ENCODE data around the gene THNSL1.
"Not testable (repeated sequence)": the region's sequence is repeated elsewhere in the genome, so short reads cannot be mapped to it uniquely, and the experiment has no call there.

The THNSL1 gene

GRCh38 chr10:24998044-24998443 lies 18.4 kb upstream of the THNSL1 start:
- no peaks in the 10 kb centered on the region for H3K27me3 ChIP-seq (ENCODE audit: control insufficient read depth in 1 of 2, insufficient read depth in 2 of 2, low read length in 2 of 2)
- no peaks in the 10 kb centered on the region for H3K9me3 ChIP-seq (ENCODE audit: control insufficient read depth in 2 of 2, low read length in 2 of 2)
- no peak overlapping the region for H3K9ac ChIP-seq (ENCODE audit: low read length in 2 of 2)
- H3K4me1 ChIP-seq (ENCODE audit: control insufficient read depth, insufficient read depth, low read length): no peaks in the 10 kb centered on the region
- H3K36me3 ChIP-seq (ENCODE audit: control insufficient read depth in 2 of 2, insufficient read depth in 2 of 2, low read length in 2 of 2): no peaks in the 10 kb centered on the region
- H3K4me3 ChIP-seq (ENCODE audit: low read length in 2 of 2): no peak overlapping the region
- no peak overlapping the region for H3K27ac ChIP-seq (ENCODE audit: low read length)

- not testable (repeated sequence) for H3K4me1 ChIP-seq (ENCODE audit: control insufficient read depth, insufficient read depth, low read length); H3K9me3 ChIP-seq (ENCODE audit: control insufficient read depth in 2 of 2, low read length in 2 of 2); H3K4me3 ChIP-seq (ENCODE audit: low read length in 2 of 2); H3K27ac ChIP-seq (ENCODE audit: low read length); H3K9ac ChIP-seq (ENCODE audit: low read length in 2 of 2); H3K36me3 ChIP-seq (ENCODE audit: control insufficient read depth in 2 of 2, insufficient read depth in 2 of 2, low read length in 2 of 2); H3K27me3 ChIP-seq (ENCODE audit: control insufficient read depth in 1 of 2, insufficient read depth in 2 of 2, low read length in 2 of 2)
Measured at GRCh38 chr10:25011591-25011990, 4.8 kb upstream of the THNSL1 start.

GRCh38 chr10:25014579-25014978 lies 1.8 kb upstream of the THNSL1 start:
- H3K27me3 ChIP-seq (ENCODE audit: control insufficient read depth in 1 of 2, insufficient read depth in 2 of 2, low read length in 2 of 2): no peaks in the 10 kb centered on the region
- H3K9ac ChIP-seq (ENCODE audit: low read length in 2 of 2): no peak overlapping the region

GRCh38 chr10:25015828-25016375 lies 510 bp upstream of the THNSL1 start, which contains the start of gene ENKUR:
ENKUR (minus strand) TSS chr10:25016158; CDS start chr10:25015936, 222 bp downstream.
- no peaks in the 10 kb centered on the region for H3K4me1 ChIP-seq (ENCODE audit: control insufficient read depth, insufficient read depth, low read length)
- H3K4me3 ChIP-seq (ENCODE audit: low read length in 2 of 2): peak within 1 kb of the TSS; percentile 83 to 90
- no peaks in the 10 kb centered on the region for H3K36me3 ChIP-seq (ENCODE audit: control insufficient read depth in 2 of 2, insufficient read depth in 2 of 2, low read length in 2 of 2)
- peak within 1 kb of the TSS; percentile 79 to 86 for H3K9ac ChIP-seq (ENCODE audit: low read length in 2 of 2)
- no peaks in the 10 kb centered on the region for H3K27me3 ChIP-seq (ENCODE audit: control insufficient read depth in 1 of 2, insufficient read depth in 2 of 2, low read length in 2 of 2)
- H3K9me3 ChIP-seq (ENCODE audit: control insufficient read depth in 2 of 2, low read length in 2 of 2): no peaks in the 10 kb centered on the region
- peak within 1 kb of the TSS; percentile 82 for H3K27ac ChIP-seq (ENCODE audit: low read length)

More at GRCh38 chr10:25014579-25014978, 1.8 kb upstream of the THNSL1 start:
- Histone ChIP-seq H3K4me3 (ENCODE audit: low read length in 2 of 2) (no peak overlapping the region), H3K9me3 (ENCODE audit: control insufficient read depth in 2 of 2, low read length in 2 of 2) (no peaks in the 10 kb centered on the region), H3K27ac (ENCODE audit: low read length) (no peak overlapping the region), H3K36me3 (ENCODE audit: control insufficient read depth in 2 of 2, insufficient read depth in 2 of 2, low read length in 2 of 2) (no peaks in the 10 kb centered on the region), H3K4me1 (ENCODE audit: control insufficient read depth, insufficient read depth, low read length) (no peaks in the 10 kb centered on the region)

- no peaks in the 10 kb centered on the region for H3K36me3 ChIP-seq (ENCODE audit: control insufficient read depth in 2 of 2, insufficient read depth in 2 of 2, low read length in 2 of 2)
- peak overlapping the region; percentile 79 to 86 for H3K9ac ChIP-seq (ENCODE audit: low read length in 2 of 2)
- H3K9me3 ChIP-seq (ENCODE audit: control insufficient read depth in 2 of 2, low read length in 2 of 2): no peaks in the 10 kb centered on the region
- peak overlapping the region; percentile 82 for H3K27ac ChIP-seq (ENCODE audit: low read length)
- H3K27me3 ChIP-seq (ENCODE audit: control insufficient read depth in 1 of 2, insufficient read depth in 2 of 2, low read length in 2 of 2): no peaks in the 10 kb centered on the region
- H3K4me3 ChIP-seq (ENCODE audit: low read length in 2 of 2): peak overlapping the region; percentile 83 to 90
- no peaks in the 10 kb centered on the region for H3K4me1 ChIP-seq (ENCODE audit: control insufficient read depth, insufficient read depth, low read length)
Measured at GRCh38 chr10:25017154-25017590, 760 bp downstream of the THNSL1 start.

- Histone ChIP-seq H3K27ac (ENCODE audit: low read length) (peak overlapping the region; percentile 82), H3K27me3 (ENCODE audit: control insufficient read depth in 1 of 2, insufficient read depth in 2 of 2, low read length in 2 of 2) (no peaks in the 10 kb centered on the region), H3K9me3 (ENCODE audit: control insufficient read depth in 2 of 2, low read length in 2 of 2) (no peaks in the 10 kb centered on the region), H3K4me1 (ENCODE audit: control insufficient read depth, insufficient read depth, low read length) (no peaks in the 10 kb centered on the region), H3K4me3 (ENCODE audit: low read length in 2 of 2) (peak overlapping the region; percentile 83 to 90), H3K9ac (ENCODE audit: low read length in 2 of 2) (peak overlapping the region in 1 of 2 donors; percentile 86), H3K36me3 (ENCODE audit: control insufficient read depth in 2 of 2, insufficient read depth in 2 of 2, low read length in 2 of 2) (no peaks in the 10 kb centered on the region)
Measured at GRCh38 chr10:25017661-25018060, 1.2 kb downstream of the THNSL1 start.

- H3K4me1 ChIP-seq (ENCODE audit: control insufficient read depth, insufficient read depth, low read length): no peaks in the 10 kb centered on the region
- H3K36me3 ChIP-seq (ENCODE audit: control insufficient read depth in 2 of 2, insufficient read depth in 2 of 2, low read length in 2 of 2): no peaks in the 10 kb centered on the region
- H3K4me3 ChIP-seq (ENCODE audit: low read length in 2 of 2): no peak overlapping the region
- H3K27me3 ChIP-seq (ENCODE audit: control insufficient read depth in 1 of 2, insufficient read depth in 2 of 2, low read length in 2 of 2): no peaks in the 10 kb centered on the region
- H3K9me3 ChIP-seq (ENCODE audit: control insufficient read depth in 2 of 2, low read length in 2 of 2): no peaks in the 10 kb centered on the region
- H3K9ac ChIP-seq (ENCODE audit: low read length in 2 of 2): no peak overlapping the region
- H3K27ac ChIP-seq (ENCODE audit: low read length): no peak overlapping the region
Measured at GRCh38 chr10:25018703-25019102, 2.3 kb downstream of the THNSL1 start.

GRCh38 chr10:25023278-25023677 lies 6.9 kb downstream of the THNSL1 start:
- H3K9me3 ChIP-seq (ENCODE audit: control insufficient read depth in 2 of 2, low read length in 2 of 2): no peaks in the 10 kb centered on the region
- H3K4me1 ChIP-seq (ENCODE audit: control insufficient read depth, insufficient read depth, low read length): no peaks in the 10 kb centered on the region
- H3K36me3 ChIP-seq (ENCODE audit: control insufficient read depth in 2 of 2, insufficient read depth in 2 of 2, low read length in 2 of 2): no peaks in the 10 kb centered on the region
- no peak overlapping the region for H3K27ac ChIP-seq (ENCODE audit: low read length)
- no peak overlapping the region for H3K4me3 ChIP-seq (ENCODE audit: low read length in 2 of 2)
- H3K27me3 ChIP-seq (ENCODE audit: control insufficient read depth in 1 of 2, insufficient read depth in 2 of 2, low read length in 2 of 2): no peaks in the 10 kb centered on the region
- H3K9ac ChIP-seq (ENCODE audit: low read length in 2 of 2): no peak overlapping the region

GRCh38 chr10:25024528-25024927 lies 8.1 kb downstream of the THNSL1 start:
- Histone ChIP-seq H3K9me3 (ENCODE audit: control insufficient read depth in 2 of 2, low read length in 2 of 2) (no peaks in the 10 kb centered on the region), H3K36me3 (ENCODE audit: control insufficient read depth in 2 of 2, insufficient read depth in 2 of 2, low read length in 2 of 2) (no peaks in the 10 kb centered on the region), H3K9ac (ENCODE audit: low read length in 2 of 2) (no peak overlapping the region), H3K4me1 (ENCODE audit: control insufficient read depth, insufficient read depth, low read length) (no peaks in the 10 kb centered on the region), H3K4me3 (ENCODE audit: low read length in 2 of 2) (no peak overlapping the region), H3K27me3 (ENCODE audit: control insufficient read depth in 1 of 2, insufficient read depth in 2 of 2, low read length in 2 of 2) (no peaks in the 10 kb centered on the region), H3K27ac (ENCODE audit: low read length) (no peak overlapping the region)

- Histone ChIP-seq H3K27ac (ENCODE audit: low read length) (no peak overlapping the region), H3K4me3 (ENCODE audit: low read length in 2 of 2) (no peak overlapping the region), H3K9me3 (ENCODE audit: control insufficient read depth in 2 of 2, low read length in 2 of 2) (no peaks in the 10 kb centered on the region), H3K4me1 (ENCODE audit: control insufficient read depth, insufficient read depth, low read length) (no peaks in the 10 kb centered on the region), H3K9ac (ENCODE audit: low read length in 2 of 2) (no peak overlapping the region), H3K36me3 (ENCODE audit: control insufficient read depth in 2 of 2, insufficient read depth in 2 of 2, low read length in 2 of 2) (no peaks in the 10 kb centered on the region), H3K27me3 (ENCODE audit: control insufficient read depth in 1 of 2, insufficient read depth in 2 of 2, low read length in 2 of 2) (no peaks in the 10 kb centered on the region)
Measured at GRCh38 chr10:25026463-25026862, 10.1 kb downstream of the THNSL1 start.

GRCh38 chr10:25028711-25029110 lies 12.3 kb downstream of the THNSL1 start:
- Histone ChIP-seq H3K36me3 (ENCODE audit: control insufficient read depth in 2 of 2, insufficient read depth in 2 of 2, low read length in 2 of 2) (no peaks in the 10 kb centered on the region), H3K4me1 (ENCODE audit: control insufficient read depth, insufficient read depth, low read length) (no peaks in the 10 kb centered on the region), H3K4me3 (ENCODE audit: low read length in 2 of 2) (no peak overlapping the region), H3K27me3 (ENCODE audit: control insufficient read depth in 1 of 2, insufficient read depth in 2 of 2, low read length in 2 of 2) (no peaks in the 10 kb centered on the region), H3K9ac (ENCODE audit: low read length in 2 of 2) (no peak overlapping the region), H3K27ac (ENCODE audit: low read length) (no peak overlapping the region), H3K9me3 (ENCODE audit: control insufficient read depth in 2 of 2, low read length in 2 of 2) (no peaks in the 10 kb centered on the region)

All from stomach smooth muscle (tissue), 2 donors.